ENCODE data around the gene SH3GL3. TPM values are rescaled to one million over a fixed set of nuclear protein-coding genes. Genes with fewer than 3 reads are reported as not detected.

SH3GL3 gene
- total RNA-seq, 1 experiment from 2014 or later: not detected

Other genes with a start within 250 kb of the SH3GL3 start
- 31.8 and 35.7 TPM in 2 replicates for gene HDGFL3, start 239.5 kb upstream of the SH3GL3 start, total RNA-seq (2014; rRNA removed; shearing (Covaris generic))
- gene BNC1, start 162.7 kb upstream of the SH3GL3 start, total RNA-seq (2014; rRNA removed; shearing (Covaris generic)): not detected in 2 replicates
- 0.05 and 0.08 TPM in 2 replicates for gene ADAMTSL3, start 206.8 kb downstream of the SH3GL3 start, total RNA-seq (2014; rRNA removed; shearing (Covaris generic))